GM12865 (cell line): Measurements from ENCODE around the gene PDE5A.
"Not testable (repeated sequence)": the region's sequence is repeated elsewhere in the genome, so short reads cannot be mapped to it uniquely, and the experiment has no call there.

Experiments used
- DNase-seq: peaks from one replicate; pipeline ENCODE4 v3.0.0; 2010; ENCODE audit warnings: low read depth
- H3K4me3 ChIP-seq: 2 replicates; pipeline ENCODE4 v1.5.1; 2011; ENCODE audit warnings: mild to moderate bottlenecking, low read depth, low read length, control low read depth
- TF ChIP-seq, protein P1 (sequence below): IDR thresholded peaks from 2 replicates; pipeline ENCODE4 v1.5.1; 2011; ENCODE audit warnings: low read length, control low read depth, low read depth, inconsistent platforms; ENCODE audit not compliant: insufficient read depth; ENCODE audit errors: missing control alignments

Gene PDE5A

GRCh38 chr4:119646347-119647071 is 17.9 kb upstream of the PDE5A start:
- TF ChIP-seq, protein P1, sequence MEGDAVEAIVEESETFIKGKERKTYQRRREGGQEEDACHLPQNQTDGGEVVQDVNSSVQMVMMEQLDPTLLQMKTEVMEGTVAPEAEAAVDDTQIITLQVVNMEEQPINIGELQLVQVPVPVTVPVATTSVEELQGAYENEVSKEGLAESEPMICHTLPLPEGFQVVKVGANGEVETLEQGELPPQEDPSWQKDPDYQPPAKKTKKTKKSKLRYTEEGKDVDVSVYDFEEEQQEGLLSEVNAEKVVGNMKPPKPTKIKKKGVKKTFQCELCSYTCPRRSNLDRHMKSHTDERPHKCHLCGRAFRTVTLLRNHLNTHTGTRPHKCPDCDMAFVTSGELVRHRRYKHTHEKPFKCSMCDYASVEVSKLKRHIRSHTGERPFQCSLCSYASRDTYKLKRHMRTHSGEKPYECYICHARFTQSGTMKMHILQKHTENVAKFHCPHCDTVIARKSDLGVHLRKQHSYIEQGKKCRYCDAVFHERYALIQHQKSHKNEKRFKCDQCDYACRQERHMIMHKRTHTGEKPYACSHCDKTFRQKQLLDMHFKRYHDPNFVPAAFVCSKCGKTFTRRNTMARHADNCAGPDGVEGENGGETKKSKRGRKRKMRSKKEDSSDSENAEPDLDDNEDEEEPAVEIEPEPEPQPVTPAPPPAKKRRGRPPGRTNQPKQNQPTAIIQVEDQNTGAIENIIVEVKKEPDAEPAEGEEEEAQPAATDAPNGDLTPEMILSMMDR, result no peak
- no peak for DNase-seq

DNA sequence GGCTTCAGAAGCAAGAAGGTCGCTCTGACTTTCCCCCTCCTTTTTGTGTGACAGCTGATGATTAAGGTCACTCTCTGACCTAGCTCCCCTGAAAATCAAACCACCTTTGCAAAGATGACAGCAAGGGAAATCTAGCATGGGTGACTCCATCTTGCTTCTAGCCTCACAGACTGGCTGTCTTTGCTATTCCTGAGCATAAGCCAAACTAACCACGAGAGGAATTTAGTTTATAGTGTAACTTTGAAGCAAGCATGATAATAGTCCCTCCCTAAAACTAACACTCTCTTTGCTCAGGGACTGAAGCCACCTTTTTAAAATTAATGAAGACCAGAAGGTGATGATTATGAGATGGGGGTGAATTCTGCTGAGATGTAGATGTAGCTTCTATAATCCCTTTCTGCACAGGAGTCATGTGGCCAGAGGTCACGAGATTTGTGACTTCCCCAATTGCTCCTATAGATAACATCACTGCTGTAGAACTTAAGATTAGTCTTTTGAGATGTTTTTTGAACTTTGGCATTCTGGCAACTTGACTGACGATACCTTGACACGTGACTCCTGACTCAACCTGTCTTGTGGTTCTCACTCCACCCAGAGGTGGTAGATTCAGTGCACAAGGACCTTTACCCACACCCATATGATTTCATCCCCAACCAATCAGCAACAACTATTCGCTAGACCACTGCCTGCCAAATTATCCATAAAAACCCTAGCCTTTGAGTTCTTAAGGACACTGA is 14.9 kb upstream of the PDE5A start:
- TF ChIP-seq, protein P1, result no peak
- H3K4me3 ChIP-seq, result no peak overlapping the region
- no peak for DNase-seq

More at GRCh38 chr4:119646347-119647071, 17.9 kb upstream of the PDE5A start:
- no peak overlapping the region for H3K4me3 ChIP-seq

DNA sequence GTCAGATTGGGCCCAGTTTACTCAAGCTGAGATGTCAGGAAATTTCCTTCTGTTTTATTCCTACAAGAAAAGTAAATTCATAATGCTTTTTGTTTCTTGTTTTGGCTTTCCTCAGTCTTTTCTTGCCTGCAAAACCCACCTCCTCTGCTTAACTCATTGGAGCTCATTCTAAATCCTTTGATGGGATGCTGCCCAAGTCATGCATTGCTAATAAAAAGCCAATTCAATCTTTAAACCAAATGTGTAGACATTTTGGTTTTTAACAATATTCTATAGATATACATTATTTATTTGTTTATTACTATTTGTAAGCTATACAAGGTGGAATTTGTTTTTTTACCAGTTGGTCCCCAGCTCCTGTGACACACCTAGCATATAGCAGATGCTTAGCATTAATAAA is 13.2 kb upstream of the PDE5A start:
- TF ChIP-seq, protein P1, result no peak
- H3K4me3 ChIP-seq, result no peak overlapping the region
- no peak for DNase-seq

GRCh38 chr4:119638359-119638758 is 9.8 kb upstream of the PDE5A start:
- no peak for DNase-seq
- no peak overlapping the region for H3K4me3 ChIP-seq
- TF ChIP-seq, protein P1, result no peak

GRCh38 chr4:119636851-119637250 is 8.2 kb upstream of the PDE5A start:
- DNase-seq, H3K4me3 ChIP-seq: not testable (repeated sequence)

DNA sequence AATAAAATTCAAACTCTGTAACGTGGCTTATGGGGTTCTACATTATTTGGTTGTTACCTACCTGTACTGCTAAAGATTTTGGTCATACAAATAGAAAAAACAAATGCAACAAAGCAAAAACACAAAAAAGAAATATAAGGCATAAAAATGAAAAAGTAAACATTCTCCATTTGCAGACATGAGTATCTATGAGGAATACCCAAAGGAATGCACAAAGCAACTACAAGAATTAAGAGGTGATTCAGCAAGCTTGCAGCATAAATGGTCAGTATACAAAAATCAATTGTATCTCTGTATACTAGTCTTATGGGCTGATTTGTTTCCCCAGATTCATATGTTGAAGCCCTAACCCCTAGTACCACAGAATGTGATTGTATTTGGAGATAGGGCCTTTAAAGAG is 3.6 kb upstream of the PDE5A start:
- no peak overlapping the region for H3K4me3 ChIP-seq
- TF ChIP-seq, protein P1, result no peak
- DNase-seq, result no peak

DNA sequence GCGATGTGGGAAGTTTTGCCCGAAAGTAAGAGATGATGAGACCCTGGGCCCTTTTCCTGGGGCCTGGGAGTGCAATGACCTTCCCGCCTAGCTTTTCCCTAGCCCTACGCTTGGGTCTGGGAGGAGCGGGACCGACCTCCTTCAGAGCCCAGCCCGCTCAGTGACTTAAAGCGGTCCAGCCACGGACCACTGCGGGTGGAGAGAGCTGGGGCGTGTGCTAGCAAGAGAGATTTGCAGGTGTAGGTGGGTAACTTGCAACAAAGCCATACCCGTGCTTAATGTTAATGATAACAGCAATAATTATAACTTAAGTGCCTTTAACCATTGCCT is 503 bp upstream of the PDE5A start:
- peak overlapping the region; percentile 49 for H3K4me3 ChIP-seq
- no peak for DNase-seq
- TF ChIP-seq, protein P1, result no peak
